SK-N-SH treated with all-trans-retinoic acid at 6 μM for 48 hours (cell line): Measurements from ENCODE around the gene NCOA5.

Source experiments
- ATAC-seq: fragments of 200-7000 bp; cut with Tn5 transposase; 3 replicates; pipeline ENCODE4 v1.9.1; 2020; ENCODE audit warnings: mild to moderate bottlenecking, moderate library complexity
- ARNTL ChIP-seq: fragments of 450-650 bp; formaldehyde crosslinking; IDR thresholded peaks from 2 replicates; pipeline ENCODE4 v1.5.0; 2020; ENCODE audit warnings: low read depth, mild to moderate bottlenecking, moderate library complexity, borderline replicate concordance
- BACH2 ChIP-seq: fragments of 250-450 bp; sonication (Bioruptor Pico); IDR thresholded peaks from 2 replicates; pipeline ENCODE4 v1.9.0; 2021; ENCODE audit warnings: mild to moderate bottlenecking, borderline replicate concordance
- CSDC2 ChIP-seq: fragments of 250-450 bp; sonication (Bioruptor Pico); IDR thresholded peaks from 2 replicates; pipeline ENCODE4 v1.5.0; 2020; ENCODE audit warnings: mild to moderate bottlenecking, moderate library complexity
- ESRRG ChIP-seq: fragments of 250-450 bp; sonication (Bioruptor Pico); IDR thresholded peaks from 2 replicates; pipeline ENCODE4 v1.6.1; 2021; ENCODE audit warnings: mild to moderate bottlenecking
- GLIS3 ChIP-seq: fragments of 250-450 bp; sonication (Bioruptor Pico); IDR thresholded peaks from 2 replicates; pipeline ENCODE4 v1.5.0; 2020; ENCODE audit warnings: mild to moderate bottlenecking, moderate library complexity
- ISL1 ChIP-seq: fragments of 250-450 bp; sonication (Bioruptor Pico); IDR thresholded peaks from 2 replicates; pipeline ENCODE4 v2.1.2; 2022; ENCODE audit warnings: mild to moderate bottlenecking, moderate library complexity
- OSR1 ChIP-seq: fragments of 250-450 bp; sonication (Bioruptor Pico); IDR thresholded peaks from 2 replicates; pipeline ENCODE4 v1.8.0; 2022; ENCODE audit warnings: moderate library complexity, mild to moderate bottlenecking, inconsistent platforms
- PPARA ChIP-seq: fragments of 250-450 bp; sonication (Bioruptor Pico); IDR thresholded peaks from 2 replicates; pipeline ENCODE4 v1.5.0; 2020; ENCODE audit warnings: mild to moderate bottlenecking, borderline replicate concordance
- RARB ChIP-seq: fragments of 250-450 bp; sonication (Bioruptor Pico); IDR thresholded peaks from 2 replicates; pipeline ENCODE4 v1.8.0; 2021; ENCODE audit warnings: mild to moderate bottlenecking, moderate library complexity
- SNAI2 ChIP-seq: fragments of 250-450 bp; sonication (Bioruptor Pico); IDR thresholded peaks from 2 replicates; pipeline ENCODE4 v1.5.0; 2020; ENCODE audit warnings: mild to moderate bottlenecking, moderate library complexity
- TCF4 ChIP-seq: fragments of 250-450 bp; sonication (Bioruptor Pico); IDR thresholded peaks from 2 replicates; pipeline ENCODE4 v1.8.0; 2021; ENCODE audit warnings: mild to moderate bottlenecking, moderate library complexity, borderline replicate concordance
- TOX ChIP-seq: fragments of 250-450 bp; sonication (Bioruptor Pico); IDR thresholded peaks from 2 replicates; pipeline ENCODE4 v1.8.0; 2021; ENCODE audit warnings: mild to moderate bottlenecking, moderate library complexity, borderline replicate concordance
- ZC3H10 ChIP-seq: fragments of 250-450 bp; sonication (Bioruptor Pico); IDR thresholded peaks from 2 replicates; pipeline ENCODE4 v1.5.1; 2021; ENCODE audit warnings: mild to moderate bottlenecking, moderate library complexity
- ZFP3 ChIP-seq: fragments of 250-450 bp; sonication (Bioruptor Pico); IDR thresholded peaks from 2 replicates; pipeline ENCODE4 v1.5.0; 2020; ENCODE audit warnings: mild to moderate bottlenecking, moderate library complexity
- ZFP30 ChIP-seq: fragments of 450-650 bp; formaldehyde crosslinking; IDR thresholded peaks from 2 replicates; pipeline ENCODE4 v1.5.0; 2022; ENCODE audit warnings: mild to moderate bottlenecking, moderate library complexity
- ZNF565 ChIP-seq: fragments of 450-650 bp; formaldehyde crosslinking; conservative IDR thresholded peaks from 2 replicates; pipeline ENCODE4 v1.5.0; 2020; ENCODE audit warnings: low read depth, mild to moderate bottlenecking, moderate library complexity
- ZNF70 ChIP-seq: fragments of 450-650 bp; formaldehyde crosslinking; IDR thresholded peaks from 2 replicates; pipeline ENCODE4 v1.5.0; 2020; ENCODE audit warnings: mild to moderate bottlenecking, moderate library complexity
- ZNF8 ChIP-seq: fragments of 450-650 bp; formaldehyde crosslinking; IDR thresholded peaks from 2 replicates; pipeline ENCODE4 v1.5.0; 2020; ENCODE audit warnings: mild to moderate bottlenecking, moderate library complexity
- TF ChIP-seq, protein P1 (sequence below): fragments of 250-450 bp; sonication (Bioruptor Pico); IDR thresholded peaks from 2 replicates; pipeline ENCODE4 v1.5.1; 2021; ENCODE audit warnings: mild to moderate bottlenecking, moderate library complexity
- TF ChIP-seq, protein P2 (sequence below): fragments of 250-450 bp; sonication (Bioruptor Pico); IDR thresholded peaks from 2 replicates; pipeline ENCODE4 v1.8.0; 2020; ENCODE audit warnings: mild to moderate bottlenecking, moderate library complexity, borderline replicate concordance
- TF ChIP-seq, protein P3 (sequence below): fragments of 250-450 bp; sonication (Bioruptor Pico); IDR thresholded peaks from 2 replicates; pipeline ENCODE4 v1.5.1; 2020; ENCODE audit warnings: low read depth, mild to moderate bottlenecking, moderate library complexity
- TF ChIP-seq, protein P4 (sequence below): fragments of 250-450 bp; sonication (Bioruptor Pico); IDR thresholded peaks from 2 replicates; pipeline ENCODE4 v1.5.0; 2020; ENCODE audit warnings: mild to moderate bottlenecking, moderate library complexity
- TF ChIP-seq, protein P5 (sequence below): fragments of 250-450 bp; sonication (Bioruptor Pico); IDR thresholded peaks from 2 replicates; pipeline ENCODE4 v1.8.0; 2021; ENCODE audit warnings: low read depth, mild to moderate bottlenecking, moderate library complexity, borderline replicate concordance

The NCOA5 gene

DNA sequence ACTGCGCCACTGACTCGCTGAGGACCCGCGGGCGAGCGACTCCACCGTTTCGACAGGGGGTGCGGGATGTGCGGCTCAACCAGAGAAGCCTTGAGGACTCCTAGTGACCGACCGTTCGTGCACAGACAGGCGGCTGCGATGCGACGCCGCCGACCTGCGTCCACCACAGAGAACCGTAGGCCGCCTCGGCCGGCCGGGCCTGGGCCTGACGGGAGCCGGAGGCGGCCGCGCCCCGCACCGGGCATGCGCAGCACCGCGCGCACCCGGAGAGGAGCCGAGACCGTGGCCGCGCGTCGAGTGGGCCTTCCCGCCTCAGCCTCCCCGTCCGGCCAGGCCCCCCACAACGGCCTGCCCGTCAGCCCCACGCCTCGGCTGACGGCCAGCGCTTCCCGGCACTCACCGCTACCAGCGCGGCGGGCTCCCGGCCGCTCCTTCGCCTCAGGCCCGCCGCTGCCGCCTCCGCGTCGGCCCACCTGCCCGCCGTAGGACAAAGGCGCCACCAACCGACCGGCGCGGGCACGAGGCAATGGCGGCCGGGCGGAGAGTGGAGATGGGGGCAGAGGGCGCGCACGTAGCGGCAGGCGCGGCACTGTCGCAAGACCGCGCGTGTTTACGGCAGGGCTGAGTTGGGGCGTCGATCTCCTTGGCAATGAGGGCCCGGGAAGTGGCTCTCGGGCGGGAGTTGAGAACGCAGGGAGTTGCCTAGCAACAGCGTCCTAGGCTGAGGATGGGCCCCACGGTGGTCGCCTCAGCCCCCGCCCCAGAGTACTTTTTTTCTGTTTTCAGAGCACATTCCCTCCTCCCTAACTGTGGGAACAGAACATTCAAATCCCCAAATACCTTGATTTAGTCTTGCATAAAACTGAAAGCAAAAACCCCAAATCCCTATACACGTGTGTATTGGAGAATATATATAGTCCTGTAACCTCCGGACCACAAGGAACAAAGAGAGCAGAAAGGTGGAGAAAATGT lies at the start of gene NCOA5:
TSS of gene NCOA5 (minus strand) at position 546 of the 972 bp plus-strand sequence. CDS start 10,538 bp downstream, outside the sequence.
- peak; percentile 93 for ATAC-seq
- TF ChIP-seq ZNF70 = no peak
- TF ChIP-seq, protein P1, sequence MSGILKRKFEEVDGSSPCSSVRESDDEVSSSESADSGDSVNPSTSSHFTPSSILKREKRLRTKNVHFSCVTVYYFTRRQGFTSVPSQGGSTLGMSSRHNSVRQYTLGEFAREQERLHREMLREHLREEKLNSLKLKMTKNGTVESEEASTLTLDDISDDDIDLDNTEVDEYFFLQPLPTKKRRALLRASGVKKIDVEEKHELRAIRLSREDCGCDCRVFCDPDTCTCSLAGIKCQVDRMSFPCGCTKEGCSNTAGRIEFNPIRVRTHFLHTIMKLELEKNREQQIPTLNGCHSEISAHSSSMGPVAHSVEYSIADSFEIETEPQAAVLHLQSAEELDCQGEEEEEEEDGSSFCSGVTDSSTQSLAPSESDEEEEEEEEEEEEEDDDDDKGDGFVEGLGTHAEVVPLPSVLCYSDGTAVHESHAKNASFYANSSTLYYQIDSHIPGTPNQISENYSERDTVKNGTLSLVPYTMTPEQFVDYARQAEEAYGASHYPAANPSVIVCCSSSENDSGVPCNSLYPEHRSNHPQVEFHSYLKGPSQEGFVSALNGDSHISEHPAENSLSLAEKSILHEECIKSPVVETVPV (CRISPR knock-in tag) = no peak
- TF ChIP-seq ESRRG (CRISPR knock-in tag) = no peak
- no peak for TF ChIP-seq ISL1
- peak; percentile 60; the same call in 1 of the 2 replicates for TF ChIP-seq SNAI2 (CRISPR knock-in tag)
- TF ChIP-seq GLIS3 (CRISPR knock-in tag) = no peak
- TF ChIP-seq RARB = no peak
- TF ChIP-seq TOX (CRISPR knock-in tag) = no peak
- TF ChIP-seq, protein P2, sequence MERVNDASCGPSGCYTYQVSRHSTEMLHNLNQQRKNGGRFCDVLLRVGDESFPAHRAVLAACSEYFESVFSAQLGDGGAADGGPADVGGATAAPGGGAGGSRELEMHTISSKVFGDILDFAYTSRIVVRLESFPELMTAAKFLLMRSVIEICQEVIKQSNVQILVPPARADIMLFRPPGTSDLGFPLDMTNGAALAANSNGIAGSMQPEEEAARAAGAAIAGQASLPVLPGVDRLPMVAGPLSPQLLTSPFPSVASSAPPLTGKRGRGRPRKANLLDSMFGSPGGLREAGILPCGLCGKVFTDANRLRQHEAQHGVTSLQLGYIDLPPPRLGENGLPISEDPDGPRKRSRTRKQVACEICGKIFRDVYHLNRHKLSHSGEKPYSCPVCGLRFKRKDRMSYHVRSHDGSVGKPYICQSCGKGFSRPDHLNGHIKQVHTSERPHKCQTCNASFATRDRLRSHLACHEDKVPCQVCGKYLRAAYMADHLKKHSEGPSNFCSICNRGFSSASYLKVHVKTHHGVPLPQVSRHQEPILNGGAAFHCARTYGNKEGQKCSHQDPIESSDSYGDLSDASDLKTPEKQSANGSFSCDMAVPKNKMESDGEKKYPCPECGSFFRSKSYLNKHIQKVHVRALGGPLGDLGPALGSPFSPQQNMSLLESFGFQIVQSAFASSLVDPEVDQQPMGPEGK (CRISPR knock-in tag) = no peak
- TF ChIP-seq CSDC2 (CRISPR knock-in tag) = peak; percentile 87; the same call in 1 of the 2 replicates
- TF ChIP-seq, protein P3, sequence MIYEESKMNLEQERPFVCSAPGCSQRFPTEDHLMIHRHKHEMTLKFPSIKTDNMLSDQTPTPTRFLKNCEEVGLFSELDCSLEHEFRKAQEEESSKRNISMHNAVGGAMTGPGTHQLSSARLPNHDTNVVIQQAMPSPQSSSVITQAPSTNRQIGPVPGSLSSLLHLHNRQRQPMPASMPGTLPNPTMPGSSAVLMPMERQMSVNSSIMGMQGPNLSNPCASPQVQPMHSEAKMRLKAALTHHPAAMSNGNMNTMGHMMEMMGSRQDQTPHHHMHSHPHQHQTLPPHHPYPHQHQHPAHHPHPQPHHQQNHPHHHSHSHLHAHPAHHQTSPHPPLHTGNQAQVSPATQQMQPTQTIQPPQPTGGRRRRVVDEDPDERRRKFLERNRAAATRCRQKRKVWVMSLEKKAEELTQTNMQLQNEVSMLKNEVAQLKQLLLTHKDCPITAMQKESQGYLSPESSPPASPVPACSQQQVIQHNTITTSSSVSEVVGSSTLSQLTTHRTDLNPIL = no peak
- TF ChIP-seq ZFP30 (CRISPR knock-in tag) = no peak
- TF ChIP-seq, protein P4, sequence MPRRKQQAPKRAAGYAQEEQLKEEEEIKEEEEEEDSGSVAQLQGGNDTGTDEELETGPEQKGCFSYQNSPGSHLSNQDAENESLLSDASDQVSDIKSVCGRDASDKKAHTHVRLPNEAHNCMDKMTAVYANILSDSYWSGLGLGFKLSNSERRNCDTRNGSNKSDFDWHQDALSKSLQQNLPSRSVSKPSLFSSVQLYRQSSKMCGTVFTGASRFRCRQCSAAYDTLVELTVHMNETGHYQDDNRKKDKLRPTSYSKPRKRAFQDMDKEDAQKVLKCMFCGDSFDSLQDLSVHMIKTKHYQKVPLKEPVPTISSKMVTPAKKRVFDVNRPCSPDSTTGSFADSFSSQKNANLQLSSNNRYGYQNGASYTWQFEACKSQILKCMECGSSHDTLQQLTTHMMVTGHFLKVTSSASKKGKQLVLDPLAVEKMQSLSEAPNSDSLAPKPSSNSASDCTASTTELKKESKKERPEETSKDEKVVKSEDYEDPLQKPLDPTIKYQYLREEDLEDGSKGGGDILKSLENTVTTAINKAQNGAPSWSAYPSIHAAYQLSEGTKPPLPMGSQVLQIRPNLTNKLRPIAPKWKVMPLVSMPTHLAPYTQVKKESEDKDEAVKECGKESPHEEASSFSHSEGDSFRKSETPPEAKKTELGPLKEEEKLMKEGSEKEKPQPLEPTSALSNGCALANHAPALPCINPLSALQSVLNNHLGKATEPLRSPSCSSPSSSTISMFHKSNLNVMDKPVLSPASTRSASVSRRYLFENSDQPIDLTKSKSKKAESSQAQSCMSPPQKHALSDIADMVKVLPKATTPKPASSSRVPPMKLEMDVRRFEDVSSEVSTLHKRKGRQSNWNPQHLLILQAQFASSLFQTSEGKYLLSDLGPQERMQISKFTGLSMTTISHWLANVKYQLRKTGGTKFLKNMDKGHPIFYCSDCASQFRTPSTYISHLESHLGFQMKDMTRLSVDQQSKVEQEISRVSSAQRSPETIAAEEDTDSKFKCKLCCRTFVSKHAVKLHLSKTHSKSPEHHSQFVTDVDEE = peak; percentile 85
- TF ChIP-seq, protein P5, sequence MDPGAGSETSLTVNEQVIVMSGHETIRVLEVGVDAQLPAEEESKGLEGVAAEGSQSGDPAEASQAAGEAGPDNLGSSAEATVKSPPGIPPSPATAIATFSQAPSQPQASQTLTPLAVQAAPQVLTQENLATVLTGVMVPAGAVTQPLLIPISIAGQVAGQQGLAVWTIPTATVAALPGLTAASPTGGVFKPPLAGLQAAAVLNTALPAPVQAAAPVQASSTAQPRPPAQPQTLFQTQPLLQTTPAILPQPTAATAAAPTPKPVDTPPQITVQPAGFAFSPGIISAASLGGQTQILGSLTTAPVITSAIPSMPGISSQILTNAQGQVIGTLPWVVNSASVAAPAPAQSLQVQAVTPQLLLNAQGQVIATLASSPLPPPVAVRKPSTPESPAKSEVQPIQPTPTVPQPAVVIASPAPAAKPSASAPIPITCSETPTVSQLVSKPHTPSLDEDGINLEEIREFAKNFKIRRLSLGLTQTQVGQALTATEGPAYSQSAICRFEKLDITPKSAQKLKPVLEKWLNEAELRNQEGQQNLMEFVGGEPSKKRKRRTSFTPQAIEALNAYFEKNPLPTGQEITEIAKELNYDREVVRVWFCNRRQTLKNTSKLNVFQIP (CRISPR knock-in tag) = no peak
- TF ChIP-seq BACH2 (CRISPR knock-in tag) = no peak
- no peak for TF ChIP-seq ZC3H10 (CRISPR knock-in tag)
- peak; percentile 29; the same call in 1 of the 2 replicates for TF ChIP-seq ZNF8
- no peak for TF ChIP-seq ZNF565 (CRISPR knock-in tag)
- no peak for TF ChIP-seq PPARA
- no peak for TF ChIP-seq OSR1 (CRISPR knock-in tag)
- peak; percentile 77; the same call in 1 of the 2 replicates for TF ChIP-seq ZFP3 (CRISPR knock-in tag)
- TF ChIP-seq ARNTL = no peak
- no peak for TF ChIP-seq TCF4 (CRISPR knock-in tag)

DNA sequence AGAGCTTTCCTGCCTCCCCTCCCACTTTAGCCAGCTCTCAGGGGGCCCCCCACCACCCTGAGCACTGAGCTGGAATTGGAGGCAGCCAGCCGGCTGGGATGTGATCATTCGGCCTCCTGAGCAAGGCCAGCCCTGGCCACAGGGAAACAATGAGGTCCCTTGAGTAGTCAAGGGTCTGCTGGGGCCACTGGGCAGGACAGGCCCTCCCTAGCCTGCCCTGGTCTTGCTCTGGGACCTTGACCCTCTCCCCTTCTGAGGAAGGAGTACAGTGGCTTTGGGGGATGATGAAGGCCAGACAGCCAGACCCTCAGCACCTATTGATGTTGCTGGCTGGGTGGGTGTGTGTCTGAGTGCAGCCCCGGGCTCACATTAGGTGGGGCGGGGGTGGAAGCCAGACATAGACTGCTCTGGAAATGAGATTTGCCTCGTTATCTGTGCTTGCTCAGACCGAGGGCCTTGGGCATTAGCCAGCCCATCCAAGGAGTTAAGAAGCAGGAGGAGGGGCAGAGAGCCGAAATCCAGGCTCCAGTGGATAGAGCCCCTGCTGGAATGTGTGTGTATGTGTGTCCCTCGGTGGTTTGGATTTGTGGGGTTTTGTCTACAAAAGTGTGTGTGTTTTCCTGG lies 49.6 kb upstream of the NCOA5 start:
- peak; percentile 58 for ATAC-seq

More for the DNA sequence above, 49.6 kb upstream of the NCOA5 start:
- TF ChIP-seq, protein P4 = 0 out of 2 replicates have a peak, but pooled peaks have one; percentile 18
- TF ChIP-seq ZNF8 (no peak), GLIS3 (CRISPR knock-in tag) (no peak), RARB (no peak), TCF4 (CRISPR knock-in tag) (peak; percentile 78; the same call in 1 of the 2 replicates)
